SJSA1 (cell line): ENCODE measurements around the gene MYO5A. TPM values are rescaled to one million over a fixed set of nuclear protein-coding genes. Genes with fewer than 3 reads are reported as not detected.
"Not testable (repeated sequence)": the region's sequence is repeated elsewhere in the genome, so short reads cannot be mapped to it uniquely, and the experiment has no call there.

ENCODE experiments used
- DNase-seq, 2 experiments: peaks; one replicate each; pipeline ENCODE4 v3.0.0-alpha.2; 2015 to 2020; ENCODE audit warnings: low spot score in 2 of 2, low read depth in 1 of 2
- H3K27ac ChIP-seq: fragments of 250-450 bp; sonication (Bioruptor Pico); 2 replicates; pipeline ENCODE4 v1.5.1; 2020; ENCODE audit warnings: mild to moderate bottlenecking, moderate library complexity
- H3K27me3 ChIP-seq: fragments of 250-450 bp; sonication (Bioruptor Pico); replicated peaks from 2 replicates; pipeline ENCODE4 v1.5.1; 2020; ENCODE audit warnings: mild to moderate bottlenecking, moderate library complexity
- H3K36me3 ChIP-seq: fragments of 250-450 bp; sonication (Bioruptor Pico); 2 replicates; pipeline ENCODE4 v1.5.1; 2020; ENCODE audit warnings: mild to moderate bottlenecking
- H3K4me1 ChIP-seq: fragments of 250-450 bp; sonication (Bioruptor Pico); replicated peaks from 2 replicates; pipeline ENCODE4 v1.6.1; 2021; ENCODE audit warnings: mild to moderate bottlenecking
- H3K4me3 ChIP-seq: fragments of 250-450 bp; sonication (Bioruptor Pico); 2 replicates; pipeline ENCODE4 v1.5.1; 2020; ENCODE audit warnings: mild to moderate bottlenecking
- H3K9me3 ChIP-seq: fragments of 250-450 bp; sonication (Bioruptor Pico); replicated peaks from 2 replicates; pipeline ENCODE4 v1.5.1; 2020; ENCODE audit warnings: mild to moderate bottlenecking
- total RNA-seq: library from RNA; depleted of rRNA; stranded (reverse); fragments of >200 nt; shearing (Covaris generic); gene quantifications from 2 replicates; pipeline ENCODE4 v1.2.3, GENCODE V29; 2014

MYO5A gene
- total RNA-seq, 1 experiment from 2014 or later, result 36.3 TPM

GRCh38 chr15:52448011-52448890 lies 80.4 kb downstream of the MYO5A start:
- Histone ChIP-seq H3K36me3 (no peaks in the 10 kb centered on the region), H3K9me3 (no peaks in the 10 kb centered on the region), H3K27me3 (no peaks in the 10 kb centered on the region), H3K4me3 (no peak overlapping the region), H3K4me1 (no peaks in the 10 kb centered on the region), H3K27ac (no peak overlapping the region)
- DNase-seq, result no peak

- no peak overlapping the region for H3K4me3 ChIP-seq
- DNase-seq, result no peak
- no peak overlapping the region for H3K27ac ChIP-seq
- H3K36me3 ChIP-seq, result no peaks in the 10 kb centered on the region; the same call in 1 of the 2 replicates
- H3K9me3 ChIP-seq, result no peaks in the 10 kb centered on the region
- H3K27me3 ChIP-seq, result no peaks in the 10 kb centered on the region
- H3K4me1 ChIP-seq, result no peaks in the 10 kb centered on the region
Observed at GRCh38 chr15:52445954-52446353, 82.7 kb downstream of the MYO5A start.

- Histone ChIP-seq H3K9me3 (no peaks in the 10 kb centered on the region), H3K27me3 (no peaks in the 10 kb centered on the region), H3K27ac (no peak overlapping the region), H3K36me3 (no peaks in the 10 kb centered on the region; the same call in 1 of the 2 replicates), H3K4me3 (no peak overlapping the region), H3K4me1 (peaks cover 2% of the 10 kb centered on the region; the same call in 1 of the 2 replicates)
- no peak for DNase-seq
Observed at GRCh38 chr15:52445553-52445952, 83.1 kb downstream of the MYO5A start.

GRCh38 chr15:52443205-52443604 lies 85.5 kb downstream of the MYO5A start:
- H3K36me3 ChIP-seq, H3K4me1 ChIP-seq, H3K27ac ChIP-seq, DNase-seq, H3K27me3 ChIP-seq, H3K4me3 ChIP-seq, H3K9me3 ChIP-seq: not testable (repeated sequence)

GRCh38 chr15:52441841-52442240 lies 86.8 kb downstream of the MYO5A start:
- Histone ChIP-seq H3K27ac (no peak overlapping the region), H3K27me3 (no peaks in the 10 kb centered on the region), H3K4me1 (peaks cover 5% of the 10 kb centered on the region; the same call in 1 of the 2 replicates), H3K4me3 (no peak overlapping the region), H3K9me3 (no peaks in the 10 kb centered on the region), H3K36me3 (no peaks in the 10 kb centered on the region; the same call in 1 of the 2 replicates)
- DNase-seq, result no peak

GRCh38 chr15:52440946-52441345 lies 87.7 kb downstream of the MYO5A start:
- no peaks in the 10 kb centered on the region for H3K9me3 ChIP-seq
- no peak overlapping the region for H3K4me3 ChIP-seq
- H3K36me3 ChIP-seq, result no peaks in the 10 kb centered on the region; the same call in 1 of the 2 replicates
- H3K27ac ChIP-seq, result no peak overlapping the region
- no peaks in the 10 kb centered on the region for H3K27me3 ChIP-seq
- no peak for DNase-seq
- peaks cover 5% of the 10 kb centered on the region; the same call in 1 of the 2 replicates for H3K4me1 ChIP-seq

- H3K36me3 ChIP-seq, result no peaks in the 10 kb centered on the region; the same call in 1 of the 2 replicates
- DNase-seq, result no peak
- H3K27ac ChIP-seq, result no peak overlapping the region
- H3K4me1 ChIP-seq, result peaks cover 5% of the 10 kb centered on the region; the same call in 1 of the 2 replicates
- H3K4me3 ChIP-seq, result no peak overlapping the region
- H3K9me3 ChIP-seq, result no peaks in the 10 kb centered on the region
- no peaks in the 10 kb centered on the region for H3K27me3 ChIP-seq
Observed at GRCh38 chr15:52440414-52440813, 88.3 kb downstream of the MYO5A start.

GRCh38 chr15:52439470-52439869 lies 89.2 kb downstream of the MYO5A start:
- no peak for DNase-seq

GRCh38 chr15:52439042-52439441 lies 89.6 kb downstream of the MYO5A start:
- not testable (repeated sequence) for H3K27ac ChIP-seq, H3K4me1 ChIP-seq, H3K9me3 ChIP-seq, H3K4me3 ChIP-seq, H3K36me3 ChIP-seq, H3K27me3 ChIP-seq, DNase-seq

More at GRCh38 chr15:52439470-52439869, 89.2 kb downstream of the MYO5A start:
- no peaks in the 10 kb centered on the region for H3K27me3 ChIP-seq
- peaks cover 5% of the 10 kb centered on the region; the same call in 1 of the 2 replicates for H3K4me1 ChIP-seq
- H3K36me3 ChIP-seq, result no peaks in the 10 kb centered on the region; the same call in 1 of the 2 replicates
- no peak overlapping the region for H3K27ac ChIP-seq
- H3K4me3 ChIP-seq, result no peak overlapping the region
- H3K9me3 ChIP-seq, result no peaks in the 10 kb centered on the region

- H3K4me3 ChIP-seq, result no peak overlapping the region
- no peaks in the 10 kb centered on the region for H3K9me3 ChIP-seq
- H3K36me3 ChIP-seq, result no peaks in the 10 kb centered on the region; the same call in 1 of the 2 replicates
- no peak overlapping the region for H3K27ac ChIP-seq
- H3K27me3 ChIP-seq, result no peaks in the 10 kb centered on the region
- no peak for DNase-seq
- H3K4me1 ChIP-seq, result peaks cover 5% of the 10 kb centered on the region; the same call in 1 of the 2 replicates
Observed at GRCh38 chr15:52438047-52438446, 90.6 kb downstream of the MYO5A start.

- Histone ChIP-seq H3K4me3 (no peak overlapping the region), H3K4me1 (peaks cover 5% of the 10 kb centered on the region; the same call in 1 of the 2 replicates), H3K36me3 (no peaks in the 10 kb centered on the region; the same call in 1 of the 2 replicates), H3K27me3 (no peaks in the 10 kb centered on the region), H3K9me3 (no peaks in the 10 kb centered on the region), H3K27ac (no peak overlapping the region)
- no peak for DNase-seq
Observed at GRCh38 chr15:52437646-52438045, 91.0 kb downstream of the MYO5A start.

GRCh38 chr15:52436981-52437380 lies 91.7 kb downstream of the MYO5A start:
- Histone ChIP-seq H3K4me3 (no peak overlapping the region), H3K4me1 (peaks cover 5% of the 10 kb centered on the region; the same call in 1 of the 2 replicates), H3K36me3 (no peaks in the 10 kb centered on the region; the same call in 1 of the 2 replicates), H3K9me3 (no peaks in the 10 kb centered on the region), H3K27ac (no peak overlapping the region), H3K27me3 (no peaks in the 10 kb centered on the region)
- no peak for DNase-seq

- Histone ChIP-seq H3K27ac (no peak overlapping the region), H3K4me3 (no peak overlapping the region), H3K9me3 (no peaks in the 10 kb centered on the region), H3K36me3 (no peaks in the 10 kb centered on the region), H3K4me1 (no peaks in the 10 kb centered on the region), H3K27me3 (no peaks in the 10 kb centered on the region)
- DNase-seq, result no peak
Observed at GRCh38 chr15:52434885-52435284, 93.8 kb downstream of the MYO5A start.

GRCh38 chr15:52428297-52428696 lies 100.4 kb downstream of the MYO5A start:
- no peaks in the 10 kb centered on the region for H3K36me3 ChIP-seq
- no peaks in the 10 kb centered on the region for H3K4me1 ChIP-seq
- no peak for DNase-seq
- no peaks in the 10 kb centered on the region for H3K9me3 ChIP-seq
- no peak overlapping the region for H3K4me3 ChIP-seq
- no peaks in the 10 kb centered on the region for H3K27me3 ChIP-seq
- no peak overlapping the region for H3K27ac ChIP-seq
